Measurements from ENCODE around the gene NFKB2.

Gene NFKB2

GRCh38 chr10:102395400-102396316 is at the start of gene NFKB2:
Gene NFKB2, plus strand, starts transcription at chr10:102395705. Its CDS starts 255 bp downstream, at chr10:102395960.
- DNase-seq = peak; percentile 92

- peak; percentile 11 for DNase-seq
Measured at GRCh38 chr10:102347236-102347828, 48.2 kb upstream of the NFKB2 start.

- peak; percentile 67 for DNase-seq
Measured at GRCh38 chr10:102352066-102352715, 43.3 kb upstream of the NFKB2 start.

DNA sequence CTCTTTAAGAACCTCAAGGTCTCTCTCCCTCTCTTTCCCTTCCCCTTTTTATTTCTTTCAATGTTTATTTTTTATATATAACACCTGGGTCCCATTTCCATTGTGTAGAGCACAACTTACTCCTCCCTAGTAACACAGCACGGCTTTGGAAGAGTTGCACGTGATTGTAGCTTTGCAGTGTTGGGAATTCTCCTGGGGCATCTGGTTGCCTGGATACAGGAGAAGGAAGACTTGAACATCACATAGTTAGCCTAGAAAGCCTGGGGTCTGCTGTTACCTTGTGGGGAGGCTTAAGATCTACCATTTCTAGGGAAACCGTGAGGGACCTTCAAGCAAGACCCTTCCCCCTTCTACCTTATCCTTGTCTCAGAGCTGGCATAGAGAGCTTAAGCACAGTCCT is 41.1 kb upstream of the NFKB2 start:
- no peak for DNase-seq

DNA sequence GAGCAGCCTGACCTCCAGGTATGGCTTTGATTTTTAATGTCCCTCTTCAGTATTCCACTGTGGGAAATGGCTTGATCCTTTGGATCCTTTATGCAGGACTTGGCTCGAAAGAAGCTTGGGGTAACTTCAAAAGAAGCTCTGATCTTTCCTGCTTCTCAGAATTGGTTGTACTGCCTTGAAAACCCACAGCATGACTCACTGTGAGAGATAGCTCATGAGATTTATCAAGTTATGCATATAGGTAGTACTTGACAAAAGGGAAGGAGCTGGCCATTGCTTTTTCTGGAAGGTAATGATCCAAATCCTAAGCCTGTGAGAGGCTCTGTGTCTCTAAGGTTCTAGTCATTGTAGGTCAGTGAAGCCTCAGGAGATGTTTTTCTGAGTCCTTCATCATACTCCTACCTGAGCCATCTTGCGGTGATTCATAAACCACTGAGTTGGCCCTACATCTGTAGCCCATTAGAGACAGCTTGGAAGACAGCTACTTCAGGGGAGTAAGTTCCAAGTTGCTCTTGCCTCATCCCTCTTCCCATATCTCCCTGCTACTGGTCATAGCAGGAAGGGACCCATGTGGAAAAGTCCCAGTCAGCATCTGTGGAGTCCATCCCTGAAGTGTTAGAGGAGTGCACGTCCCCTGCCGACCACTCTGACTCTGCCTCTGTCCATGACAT is 36.7 kb upstream of the NFKB2 start:
- DNase-seq = no peak

DNA sequence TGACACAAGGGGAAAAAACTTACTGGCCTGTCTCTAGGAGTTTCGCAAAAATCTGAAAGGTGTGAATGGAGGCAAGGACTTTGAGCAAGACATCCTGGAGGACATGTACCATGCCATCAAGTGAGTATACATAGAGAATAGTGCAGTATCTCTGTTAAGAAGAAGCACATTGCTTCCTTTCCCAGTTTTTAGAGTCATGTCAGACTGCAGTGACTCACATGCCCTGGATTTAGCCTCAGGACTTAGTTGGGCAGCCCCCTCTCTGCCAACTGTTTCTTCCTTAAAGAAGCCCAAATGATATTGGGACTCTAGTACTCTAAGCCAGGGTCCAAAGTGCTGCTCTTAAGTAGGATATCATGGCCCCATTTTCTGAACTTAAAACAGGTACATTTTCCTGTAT is 28.1 kb upstream of the NFKB2 start:
- DNase-seq = no peak

GRCh38 chr10:102368077-102368476 is 27.4 kb upstream of the NFKB2 start:
- DNase-seq = no peak

DNA sequence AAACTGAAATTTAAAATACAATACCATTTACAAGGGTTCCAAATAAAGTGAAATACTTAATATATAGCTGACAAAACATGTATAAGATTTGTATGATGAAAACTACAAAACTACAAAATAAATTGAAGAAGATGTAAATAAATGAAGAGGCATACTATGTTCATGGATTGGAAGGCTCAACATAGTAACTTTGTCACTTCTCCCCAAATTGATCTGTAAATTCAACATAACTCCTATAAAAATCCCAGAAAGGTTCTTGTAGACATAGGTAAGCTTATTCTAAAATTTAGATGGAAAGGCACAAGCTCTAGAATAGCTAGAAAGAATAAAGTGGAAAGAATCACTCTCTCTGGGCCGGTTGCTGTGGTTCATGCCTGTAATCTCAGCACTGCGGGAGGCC is 24.2 kb upstream of the NFKB2 start:
- DNase-seq = no peak

DNA sequence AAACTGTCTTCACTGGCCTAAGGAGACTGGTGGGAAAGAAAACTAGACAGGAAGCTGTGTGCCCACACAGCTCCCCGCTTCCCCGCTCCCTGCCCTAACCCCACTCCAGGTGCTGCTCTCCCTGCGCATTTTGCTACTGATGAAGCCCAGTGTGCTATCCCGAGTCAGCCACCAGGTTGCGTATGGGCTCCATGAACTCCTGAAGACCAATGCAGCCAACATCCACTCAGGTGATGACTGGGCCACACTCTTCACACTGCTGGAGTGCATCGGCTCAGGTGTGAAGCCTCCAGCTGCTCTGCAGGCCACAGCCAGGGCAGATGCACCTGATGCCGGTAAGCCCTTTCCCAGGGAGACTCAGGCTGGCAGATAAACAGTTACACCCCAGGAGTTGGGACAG is 20.3 kb upstream of the NFKB2 start:
- no peak for DNase-seq

GRCh38 chr10:102375867-102376266 is 19.6 kb upstream of the NFKB2 start:
- DNase-seq = no peak

GRCh38 chr10:102376901-102377300 is 18.6 kb upstream of the NFKB2 start:
- DNase-seq = no peak

GRCh38 chr10:102379383-102379782 is 16.1 kb upstream of the NFKB2 start:
- no peak for DNase-seq

DNA sequence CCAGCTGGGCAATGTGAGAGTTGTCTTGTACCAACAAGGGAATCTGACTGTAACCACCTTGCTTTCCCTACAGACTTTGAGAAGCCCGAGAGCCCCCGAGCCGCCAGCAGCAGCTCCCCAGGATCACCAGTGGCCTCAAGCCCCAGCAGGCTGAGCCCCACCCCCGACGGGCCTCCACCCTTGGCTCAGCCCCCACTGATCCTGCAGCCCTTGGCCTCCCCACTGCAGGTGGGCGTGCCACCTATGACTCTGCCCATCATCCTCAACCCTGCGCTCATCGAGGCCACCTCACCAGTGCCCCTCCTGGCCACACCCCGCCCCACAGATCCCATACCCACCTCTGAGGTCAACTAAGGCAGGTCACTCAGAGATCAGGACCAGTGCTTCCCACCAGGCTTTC is 13.5 kb upstream of the NFKB2 start:
- DNase-seq = no peak

DNA sequence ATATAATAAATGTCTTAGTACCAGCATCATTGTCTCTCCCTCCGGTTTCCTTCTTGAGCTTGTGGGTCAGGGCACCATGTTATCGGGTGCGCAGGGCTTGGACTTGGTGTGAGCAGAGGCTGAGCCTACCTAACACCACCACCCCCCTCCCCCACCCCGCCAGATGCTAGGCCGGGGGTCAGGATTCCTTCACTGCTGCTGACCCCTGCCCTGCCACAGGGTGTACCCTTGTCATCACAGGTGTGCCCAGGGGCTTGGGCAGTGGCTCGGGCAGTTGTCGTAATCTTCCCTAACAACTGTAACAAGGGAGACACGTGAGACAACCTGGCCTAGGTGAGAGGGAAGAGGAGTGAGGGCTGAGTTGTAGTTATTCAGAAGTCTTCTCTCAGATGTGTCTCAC is 12.6 kb upstream of the NFKB2 start:
- no peak for DNase-seq

DNA sequence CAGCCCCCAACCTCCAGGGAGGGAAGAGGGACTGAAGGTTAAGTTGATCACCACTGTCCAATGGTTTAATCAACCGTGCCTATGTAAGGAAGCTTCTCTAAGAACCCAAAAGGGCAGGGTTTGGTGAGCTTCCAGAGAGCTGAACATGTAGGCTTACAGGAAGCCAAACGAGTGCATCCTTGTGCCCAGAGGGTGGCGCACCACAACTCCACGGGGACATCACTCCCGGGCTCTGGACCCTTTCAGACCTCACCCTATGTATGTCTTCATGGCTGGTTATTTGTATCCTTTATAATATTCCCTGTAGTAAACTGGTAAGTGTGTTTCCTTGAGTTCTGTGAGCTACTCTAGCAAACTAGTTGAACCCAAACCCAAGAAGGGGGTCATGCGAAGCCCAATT is 11.5 kb upstream of the NFKB2 start:
- no peak for DNase-seq

GRCh38 chr10:102384606-102385429 is 10.7 kb upstream of the NFKB2 start:
- DNase-seq = no peak

- DNase-seq = no peak
Measured at GRCh38 chr10:102389894-102390293, 5.6 kb upstream of the NFKB2 start.

GRCh38 chr10:102392306-102392705 is 3.2 kb upstream of the NFKB2 start:
- DNase-seq = no peak

GRCh38 chr10:102393411-102394078 is 2.0 kb upstream of the NFKB2 start:
- DNase-seq = no peak

- DNase-seq = peak; percentile 98
Measured at GRCh38 chr10:102394079-102394800, 1.3 kb upstream of the NFKB2 start.

DNA sequence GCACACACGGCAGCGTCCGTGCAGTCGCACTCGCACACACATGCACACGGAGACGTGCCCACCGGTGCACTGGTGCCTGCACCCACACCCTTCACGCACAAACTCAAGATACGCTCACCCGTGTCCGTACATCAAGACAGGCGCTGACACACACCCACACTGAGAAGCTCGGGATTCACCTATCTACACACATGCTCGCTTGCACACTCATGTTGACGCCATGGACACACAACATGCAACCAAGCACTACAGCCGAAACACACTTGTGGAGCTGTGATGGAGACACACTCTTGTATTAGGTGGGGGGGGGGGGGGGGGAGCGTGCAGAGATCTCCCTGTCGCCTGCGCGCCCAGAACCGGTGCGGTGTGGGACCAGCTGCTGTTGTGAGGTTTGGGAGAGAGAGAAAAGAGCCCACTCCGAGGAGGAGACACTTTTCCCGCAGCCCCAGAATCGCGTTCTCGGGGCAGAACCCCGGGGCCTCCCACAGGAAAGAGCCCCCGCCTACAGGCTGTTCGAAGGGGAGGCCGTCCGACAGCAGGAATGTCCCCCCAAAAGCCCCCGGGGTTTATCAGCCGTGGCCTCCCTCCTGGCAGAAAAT is 605 bp upstream of the NFKB2 start:
- peak; percentile 69 for DNase-seq
